Mesothelial cell of epicardium (in vitro differentiated cells): ENCODE data around the gene NF1. TPM values are rescaled to one million over a fixed set of nuclear protein-coding genes. Genes with fewer than 3 reads are reported as not detected.

Source experiments
- DNase-seq, 2 experiments: peaks; one replicate each; pipeline ENCODE4 v3.0.0; 2021; ENCODE audit warnings: low spot score in 2 of 2; ENCODE audit not compliant: unreplicated experiment in 2 of 2
- H3K27ac Mint-ChIP-seq: 2 replicates; pipeline ENCODE4 v1.8.0; 2021; ENCODE audit warnings: mixed read lengths
- H3K27me3 Mint-ChIP-seq: 2 replicates; pipeline ENCODE4 v1.8.0; 2021; ENCODE audit warnings: low read depth, mixed read lengths
- H3K36me3 Mint-ChIP-seq: 2 replicates; pipeline ENCODE4 v1.8.0; 2021; ENCODE audit warnings: mixed read lengths
- H3K4me1 Mint-ChIP-seq: 2 replicates; pipeline ENCODE4 v1.8.0; 2021; ENCODE audit warnings: mixed read lengths
- H3K4me3 Mint-ChIP-seq: 2 replicates; pipeline ENCODE4 v1.8.0; 2021; ENCODE audit warnings: mild to moderate bottlenecking, moderate library complexity, mixed read lengths
- H3K9me3 Mint-ChIP-seq: 2 replicates; pipeline ENCODE4 v1.8.0; 2021; ENCODE audit warnings: mixed read lengths
- total RNA-seq: library from RNA; stranded (reverse); gene quantifications from 3 replicates; pipeline ENCODE4 v1.2.1, GENCODE V29; 2021
- TF ChIP-seq, protein P1 (sequence below): fragments of 200-600 bp; sonication (generic); IDR thresholded peaks from one replicate; pipeline ENCODE4 v1.5.0; 2021; ENCODE audit warnings: antibody characterized with exemption; ENCODE audit not compliant: unreplicated experiment

The NF1 gene
- total RNA-seq, 1 donor from 2014 or later = 104 TPM

DNA sequence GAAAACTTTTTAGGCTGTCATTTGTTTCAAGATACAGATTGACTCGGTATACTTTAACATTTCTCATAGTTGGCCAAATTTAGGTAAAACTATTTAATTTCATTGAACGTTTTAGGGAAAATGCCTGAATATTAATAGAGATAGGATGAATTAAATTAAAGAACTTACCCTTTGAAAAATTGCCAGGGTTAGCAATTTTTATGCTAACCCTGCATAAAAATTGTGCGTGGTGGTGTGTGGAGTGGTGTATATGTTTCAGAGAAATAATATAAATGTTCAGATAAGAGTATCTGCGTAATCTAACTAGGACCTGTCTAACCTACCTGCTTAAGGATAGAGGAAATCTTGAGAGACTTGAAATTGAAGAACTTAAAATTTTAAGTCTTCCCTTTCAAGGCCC, 21.4 kb downstream of the NF1 start:
- TF ChIP-seq, protein P1, sequence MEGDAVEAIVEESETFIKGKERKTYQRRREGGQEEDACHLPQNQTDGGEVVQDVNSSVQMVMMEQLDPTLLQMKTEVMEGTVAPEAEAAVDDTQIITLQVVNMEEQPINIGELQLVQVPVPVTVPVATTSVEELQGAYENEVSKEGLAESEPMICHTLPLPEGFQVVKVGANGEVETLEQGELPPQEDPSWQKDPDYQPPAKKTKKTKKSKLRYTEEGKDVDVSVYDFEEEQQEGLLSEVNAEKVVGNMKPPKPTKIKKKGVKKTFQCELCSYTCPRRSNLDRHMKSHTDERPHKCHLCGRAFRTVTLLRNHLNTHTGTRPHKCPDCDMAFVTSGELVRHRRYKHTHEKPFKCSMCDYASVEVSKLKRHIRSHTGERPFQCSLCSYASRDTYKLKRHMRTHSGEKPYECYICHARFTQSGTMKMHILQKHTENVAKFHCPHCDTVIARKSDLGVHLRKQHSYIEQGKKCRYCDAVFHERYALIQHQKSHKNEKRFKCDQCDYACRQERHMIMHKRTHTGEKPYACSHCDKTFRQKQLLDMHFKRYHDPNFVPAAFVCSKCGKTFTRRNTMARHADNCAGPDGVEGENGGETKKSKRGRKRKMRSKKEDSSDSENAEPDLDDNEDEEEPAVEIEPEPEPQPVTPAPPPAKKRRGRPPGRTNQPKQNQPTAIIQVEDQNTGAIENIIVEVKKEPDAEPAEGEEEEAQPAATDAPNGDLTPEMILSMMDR = no peak
- Mint-ChIP-seq H3K9me3 (peaks cover 5% of the 10 kb centered on the region), H3K36me3 (peaks cover 12% of the 10 kb centered on the region), H3K27me3 (no peaks in the 10 kb centered on the region), H3K4me3 (no peak overlapping the region), H3K4me1 (peaks cover 9% of the 10 kb centered on the region), H3K27ac (no peak overlapping the region)
- DNase-seq = no peak

DNA sequence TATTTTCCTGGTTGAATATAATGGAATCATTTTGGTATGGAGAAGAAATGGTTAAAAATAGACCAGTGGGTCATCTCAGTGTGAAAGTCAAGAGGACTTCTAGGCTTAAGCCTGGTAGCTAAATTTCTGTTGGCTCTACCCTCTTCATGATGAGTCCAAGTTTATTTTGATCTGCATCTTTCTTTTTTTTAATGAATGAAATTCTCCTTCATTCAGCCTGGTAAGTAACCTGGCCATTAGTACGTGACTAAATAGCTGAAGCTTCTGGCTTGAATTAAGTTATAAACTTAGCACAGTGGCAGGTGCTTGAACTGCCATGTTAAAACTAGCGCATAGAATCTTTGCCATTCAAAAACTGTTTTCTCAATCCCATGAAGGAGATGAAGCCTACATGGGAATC, 28.0 kb downstream of the NF1 start:
- DNase-seq = no peak
- Mint-ChIP-seq H3K27ac (no peak overlapping the region), H3K4me1 (peaks cover 4% of the 10 kb centered on the region), H3K9me3 (peaks cover 8% of the 10 kb centered on the region), H3K27me3 (no peaks in the 10 kb centered on the region), H3K36me3 (peaks cover 13% of the 10 kb centered on the region), H3K4me3 (no peak overlapping the region)
- TF ChIP-seq, protein P1 = no peak

DNA sequence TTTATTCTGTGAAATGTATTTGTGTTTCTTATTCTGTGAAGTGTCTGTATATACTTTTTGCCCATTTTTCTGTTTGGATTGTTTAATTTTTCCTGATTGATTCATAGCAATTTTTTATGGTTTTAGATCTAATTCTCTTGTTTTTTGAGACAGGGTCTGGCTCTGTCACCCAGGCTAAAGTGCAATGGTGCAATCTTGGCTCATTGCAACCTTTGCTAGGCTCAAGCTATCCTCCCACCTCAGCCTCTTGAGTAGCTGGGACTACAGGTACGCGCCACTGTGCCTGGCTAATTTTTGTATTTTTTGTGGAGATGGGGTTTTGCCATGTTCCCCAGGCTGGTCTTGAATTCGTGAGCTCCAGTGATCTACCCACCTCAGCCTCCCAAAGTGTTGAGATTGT, 31.5 kb downstream of the NF1 start:
- Mint-ChIP-seq H3K27me3 (no peaks in the 10 kb centered on the region), H3K4me1 (peaks cover 6% of the 10 kb centered on the region), H3K27ac (peak overlapping the region; percentile 39), H3K9me3 (peaks cover 4% of the 10 kb centered on the region), H3K4me3 (no peak overlapping the region), H3K36me3 (peaks cover 14% of the 10 kb centered on the region)
- TF ChIP-seq, protein P1 = no peak
- DNase-seq = no peak

DNA sequence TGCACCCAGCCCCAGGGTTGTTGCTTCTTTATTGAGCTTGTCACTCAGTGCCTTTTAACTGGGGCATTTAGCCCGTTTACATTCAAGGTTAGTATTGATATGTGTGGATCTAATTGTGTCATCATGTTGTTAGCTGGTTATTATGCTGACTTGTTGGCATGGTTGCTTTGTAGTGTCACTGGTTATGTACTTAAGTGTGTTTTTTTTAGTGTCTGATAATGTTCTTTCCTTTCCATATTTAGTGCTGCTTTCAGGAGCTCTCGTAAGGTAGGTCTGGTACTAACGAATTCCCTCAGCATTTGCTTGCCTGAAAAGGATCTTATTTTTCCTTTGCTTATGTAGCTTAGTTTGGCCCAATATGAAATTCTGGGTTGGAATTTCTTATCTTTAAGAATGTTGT, 33.5 kb downstream of the NF1 start:
- no peak for DNase-seq
- TF ChIP-seq, protein P1 = no peak
- Mint-ChIP-seq H3K4me1 (peaks cover 4% of the 10 kb centered on the region), H3K9me3 (peaks cover 4% of the 10 kb centered on the region), H3K36me3 (peaks cover 20% of the 10 kb centered on the region), H3K27me3 (no peaks in the 10 kb centered on the region), H3K27ac (no peak overlapping the region), H3K4me3 (no peak overlapping the region)

DNA sequence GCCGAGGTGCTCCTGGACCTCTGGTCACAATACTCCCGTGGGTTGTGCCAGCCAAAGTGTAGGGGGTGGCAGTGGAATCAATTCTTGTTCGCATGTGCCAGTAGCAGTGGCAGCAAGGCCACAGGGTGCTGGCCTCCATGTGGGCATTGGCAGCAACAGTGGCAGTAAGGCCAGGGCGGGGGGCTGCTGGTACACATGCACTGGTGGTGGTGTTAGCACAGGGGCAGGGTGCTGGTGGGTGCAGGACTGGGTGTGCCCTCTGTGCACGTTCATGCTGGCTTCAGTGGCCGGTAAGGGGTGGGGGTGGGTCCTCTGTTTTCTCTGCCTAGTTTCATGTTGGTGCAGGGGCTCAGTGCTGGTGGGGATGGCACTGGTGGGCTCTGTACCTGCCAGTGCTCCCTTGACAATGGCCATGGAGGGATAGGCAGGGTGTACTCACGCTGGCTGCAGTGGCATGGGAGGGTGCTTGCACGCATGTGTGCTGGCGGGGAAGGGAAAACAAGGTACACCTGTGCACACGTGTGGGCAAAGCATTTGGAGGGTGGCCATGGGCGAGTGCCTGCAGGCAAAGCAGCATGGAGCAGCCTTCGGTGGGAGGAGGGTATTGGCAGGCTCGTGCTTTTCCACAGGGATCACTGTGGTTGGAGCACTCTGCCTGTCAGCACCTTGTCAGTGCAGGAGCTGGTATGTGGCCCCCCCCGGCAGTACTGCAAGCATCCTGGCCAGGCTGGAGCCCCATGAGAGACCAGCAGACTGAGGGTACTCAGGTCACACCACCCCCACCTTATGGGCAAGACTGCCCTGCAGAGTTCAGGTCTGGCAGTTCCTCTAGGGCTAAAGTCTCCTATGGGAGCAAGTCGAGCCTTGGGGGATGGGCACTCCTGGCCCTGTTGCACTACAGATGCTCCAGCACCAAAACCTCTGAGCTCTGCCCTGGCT, 35.8 kb downstream of the NF1 start:
- DNase-seq = no peak
- H3K36me3 Mint-ChIP-seq = peaks cover 30% of the 10 kb centered on the region
- TF ChIP-seq, protein P1 = no peak
- no peak overlapping the region for H3K4me3 Mint-ChIP-seq
- H3K27me3 Mint-ChIP-seq = no peaks in the 10 kb centered on the region
- peaks cover 8% of the 10 kb centered on the region for H3K9me3 Mint-ChIP-seq
- H3K4me1 Mint-ChIP-seq = peaks cover 4% of the 10 kb centered on the region
- no peak overlapping the region for H3K27ac Mint-ChIP-seq
